ENCODE data around the gene SIX1. TPM values are rescaled to one million over a fixed set of nuclear protein-coding genes. Genes with fewer than 3 reads are reported as not detected.
A peak's percentile ranks its signal among the peaks of the same experiment; 100 is the strongest.

Gene SIX1
- total RNA-seq, 6 experiments from 2014 or later, result not detected

DNA sequence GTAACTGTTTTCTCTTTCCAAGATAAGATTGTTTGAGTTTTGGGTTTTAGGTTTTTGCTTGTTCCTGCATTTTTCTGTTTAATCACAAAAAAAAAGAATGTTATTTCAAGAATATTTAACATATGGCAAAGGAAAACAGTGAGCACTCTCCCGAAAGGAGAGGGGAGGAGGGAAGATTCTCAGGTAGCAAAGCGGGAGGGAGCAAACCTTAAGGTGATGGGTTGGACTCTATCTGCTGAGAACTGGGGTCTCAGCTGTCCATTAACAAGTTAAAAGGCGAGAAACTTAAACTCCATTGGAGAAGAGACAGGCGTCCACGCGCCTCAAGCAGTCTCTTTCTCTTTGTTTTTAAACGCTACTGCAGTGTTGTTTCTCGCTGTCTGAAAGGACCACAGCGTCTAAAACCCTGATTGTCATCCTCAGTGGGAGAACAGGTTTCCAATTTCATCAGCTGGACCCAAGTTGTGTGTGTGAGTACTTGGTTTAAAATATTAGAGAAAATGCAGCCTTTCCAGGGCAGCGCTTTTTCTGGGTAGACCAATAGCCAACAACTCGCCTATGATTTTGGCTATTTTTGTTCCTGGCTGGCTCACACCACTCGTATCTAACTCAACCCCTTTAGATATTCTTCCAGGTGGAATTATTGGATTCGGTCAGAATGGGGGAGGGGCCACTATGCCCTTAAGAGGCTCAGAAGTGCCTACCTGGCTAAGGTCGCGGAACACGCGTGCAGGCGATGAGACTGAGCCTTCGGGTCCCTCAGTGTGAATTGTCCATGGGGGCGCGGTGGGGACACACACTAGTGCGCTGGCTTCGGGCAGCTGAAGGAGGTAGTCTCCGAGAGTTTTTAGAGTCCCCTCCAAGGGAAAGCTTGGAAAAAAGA lies 8.2 kb downstream of the SIX1 start:
- no peak overlapping the region for H3K27ac ChIP-seq
- 5% methylated on average over 17 of the region's 24 CpGs for WGBS (ENCODE audit: insufficient coverage, low coverage, low lambda C conversion rate, missing lambda C conversion rate)
- H3K36me3 ChIP-seq, result no peaks in the 10 kb centered on the region
- H3K27me3 ChIP-seq, result peaks cover 21 to 73% of the 10 kb centered on the region in 2 donors
- no peak for DNase-seq
- intact Hi-C loops (cut with DNase I), result no loop called here
- no peaks in the 10 kb centered on the region for H3K9me3 ChIP-seq
- no peak for ATAC-seq
- TF ChIP-seq, protein P1, sequence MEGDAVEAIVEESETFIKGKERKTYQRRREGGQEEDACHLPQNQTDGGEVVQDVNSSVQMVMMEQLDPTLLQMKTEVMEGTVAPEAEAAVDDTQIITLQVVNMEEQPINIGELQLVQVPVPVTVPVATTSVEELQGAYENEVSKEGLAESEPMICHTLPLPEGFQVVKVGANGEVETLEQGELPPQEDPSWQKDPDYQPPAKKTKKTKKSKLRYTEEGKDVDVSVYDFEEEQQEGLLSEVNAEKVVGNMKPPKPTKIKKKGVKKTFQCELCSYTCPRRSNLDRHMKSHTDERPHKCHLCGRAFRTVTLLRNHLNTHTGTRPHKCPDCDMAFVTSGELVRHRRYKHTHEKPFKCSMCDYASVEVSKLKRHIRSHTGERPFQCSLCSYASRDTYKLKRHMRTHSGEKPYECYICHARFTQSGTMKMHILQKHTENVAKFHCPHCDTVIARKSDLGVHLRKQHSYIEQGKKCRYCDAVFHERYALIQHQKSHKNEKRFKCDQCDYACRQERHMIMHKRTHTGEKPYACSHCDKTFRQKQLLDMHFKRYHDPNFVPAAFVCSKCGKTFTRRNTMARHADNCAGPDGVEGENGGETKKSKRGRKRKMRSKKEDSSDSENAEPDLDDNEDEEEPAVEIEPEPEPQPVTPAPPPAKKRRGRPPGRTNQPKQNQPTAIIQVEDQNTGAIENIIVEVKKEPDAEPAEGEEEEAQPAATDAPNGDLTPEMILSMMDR (IDR thresholded peaks at IDR 0.05), result no peak
- TF ChIP-seq POLR2A (IDR thresholded peaks at IDR 0.05), result no peak
- peaks cover 0 to 25% (median 0%) of the 10 kb centered on the region in 4 donors for H3K4me1 ChIP-seq
- H3K4me3 ChIP-seq, result no peak overlapping the region

DNA sequence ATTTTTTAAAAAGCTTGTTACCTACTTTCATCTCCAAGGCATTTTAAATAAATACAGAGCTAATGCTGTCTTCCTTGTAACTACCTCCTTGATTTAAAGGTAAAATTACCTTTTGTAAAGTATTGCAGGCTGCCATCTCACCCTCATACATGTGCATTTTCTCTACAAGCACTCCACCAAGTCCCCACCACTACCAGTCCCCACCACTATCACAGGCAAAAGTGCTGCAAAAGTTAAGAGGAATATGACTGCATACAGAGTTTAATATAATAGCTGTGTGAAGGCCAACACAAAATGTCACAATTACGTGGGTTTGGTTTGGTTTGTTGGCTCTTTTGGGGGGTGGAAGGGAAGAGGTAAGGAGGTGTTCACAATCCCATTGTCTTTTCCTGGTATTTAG lies 9.6 kb downstream of the SIX1 start:
- no peak overlapping the region for H3K27ac ChIP-seq
- 11% methylated on average over 1 of the region's 1 CpG for WGBS (ENCODE audit: insufficient coverage, low coverage, low lambda C conversion rate, missing lambda C conversion rate)
- no peaks in the 10 kb centered on the region for H3K36me3 ChIP-seq
- DNase-seq (no peak), ATAC-seq (no peak)
- H3K4me3 ChIP-seq, result no peak overlapping the region
- TF ChIP-seq POLR2A (IDR thresholded peaks at IDR 0.05), result no peak
- TF ChIP-seq, protein P1 (IDR thresholded peaks at IDR 0.05), result no peak
- no peaks in the 10 kb centered on the region for H3K9me3 ChIP-seq
- peaks cover 14 to 61% of the 10 kb centered on the region in 2 donors for H3K27me3 ChIP-seq
- intact Hi-C loops (cut with DNase I), result no loop called here
- H3K4me1 ChIP-seq, result peaks cover 0 to 25% (median 0%) of the 10 kb centered on the region in 4 donors

DNA sequence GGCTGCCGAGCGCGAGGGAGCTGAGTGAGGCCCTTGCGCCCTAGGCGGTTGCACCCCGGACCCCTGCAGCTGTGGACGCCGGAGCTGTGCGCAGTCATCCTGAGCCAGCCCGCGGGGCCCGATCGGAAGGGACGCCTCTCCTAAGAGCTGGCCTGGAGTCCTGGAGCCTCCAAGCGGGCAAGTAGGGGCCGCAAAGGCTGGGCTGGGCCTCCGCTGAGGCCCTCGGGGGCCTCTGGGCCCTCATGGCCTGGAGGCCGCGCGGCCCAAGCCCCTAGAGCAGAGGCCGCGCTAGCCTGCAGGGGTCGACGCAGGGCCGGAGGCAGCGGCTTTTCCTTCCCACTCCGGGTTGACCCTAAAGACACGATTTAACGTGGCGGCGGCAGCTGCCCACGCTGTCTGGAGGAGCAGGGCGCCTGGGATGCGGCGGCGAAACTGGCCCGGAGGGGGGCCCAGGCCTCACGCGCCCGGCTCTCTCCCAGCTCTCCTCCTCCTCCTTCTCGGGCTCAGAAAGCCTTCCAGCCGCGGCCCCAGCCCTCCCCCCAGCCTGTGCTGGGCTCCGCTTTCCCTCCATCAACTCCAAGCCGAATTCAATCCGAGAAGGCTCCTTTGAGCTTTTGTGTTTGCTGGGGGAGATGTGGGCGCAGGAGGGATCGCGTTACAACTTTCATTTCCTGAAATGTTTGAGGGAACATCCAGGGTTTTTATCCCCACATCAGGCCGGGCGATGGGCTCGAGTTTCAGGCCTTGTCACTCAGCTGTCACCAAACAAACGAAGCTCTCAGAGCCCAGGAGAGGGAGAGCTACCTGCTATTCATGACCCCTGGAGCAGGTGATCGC lies 11.6 kb downstream of the SIX1 start:
- Histone ChIP-seq H3K27ac (no peak overlapping the region), H3K36me3 (no peaks in the 10 kb centered on the region), H3K4me1 (peaks cover 0 to 15% (median 0%) of the 10 kb centered on the region in 4 donors), H3K27me3 (peaks cover 8 to 42% of the 10 kb centered on the region in 2 donors), H3K9me3 (no peaks in the 10 kb centered on the region), H3K4me3 (peak overlapping the region in 1 of 3 donors; percentile 4)
- DNase-seq (no peak), ATAC-seq (peak; percentile 20 to 42 (median 26))
- TF ChIP-seq, protein P1 (IDR thresholded peaks at IDR 0.05), result no peak
- no peak for TF ChIP-seq POLR2A (IDR thresholded peaks at IDR 0.05)
- WGBS (ENCODE audit: insufficient coverage, low coverage, low lambda C conversion rate, missing lambda C conversion rate), result 2% methylated on average over 17 of the region's 55 CpGs
- intact Hi-C loops (cut with DNase I), result no loop called here

DNA sequence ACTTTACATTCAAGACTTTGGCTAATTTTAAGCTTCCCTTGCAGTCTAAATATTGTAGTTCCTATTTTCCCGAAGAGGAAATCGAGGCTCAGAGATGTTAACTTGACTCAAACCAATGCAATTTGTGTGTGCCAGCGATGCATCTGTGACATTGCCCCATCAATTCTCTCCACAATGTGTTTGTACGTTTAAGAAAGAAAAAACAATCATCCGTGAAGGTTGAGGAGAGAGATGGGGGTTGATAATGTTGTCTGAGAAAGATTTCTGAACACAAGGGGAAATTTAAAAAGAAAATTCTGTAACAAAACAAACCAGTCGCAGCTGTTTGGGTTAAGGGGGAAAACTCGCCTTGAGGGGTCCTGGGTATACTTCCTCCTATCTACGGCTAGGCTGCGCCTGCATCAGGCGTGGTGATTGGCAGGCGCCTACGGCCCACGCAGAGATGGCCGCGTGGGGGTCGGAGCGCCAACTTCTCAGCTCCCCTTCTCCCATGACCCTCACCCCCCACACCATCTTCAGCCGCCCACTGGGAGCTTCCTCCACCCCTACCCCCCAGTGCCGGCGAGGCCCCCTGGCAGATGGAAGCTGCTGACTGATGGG lies 12.3 kb downstream of the SIX1 start:
- ATAC-seq (no peak), DNase-seq (no peak)
- Histone ChIP-seq H3K4me3 (no peak overlapping the region), H3K36me3 (no peaks in the 10 kb centered on the region), H3K4me1 (peaks cover 0 to 8% (median 0%) of the 10 kb centered on the region in 4 donors), H3K27me3 (peaks cover 8 to 35% of the 10 kb centered on the region in 2 donors), H3K27ac (no peak overlapping the region), H3K9me3 (no peaks in the 10 kb centered on the region)
- TF ChIP-seq POLR2A (IDR thresholded peaks at IDR 0.05), result no peak
- TF ChIP-seq, protein P1 (IDR thresholded peaks at IDR 0.05), result no peak
- intact Hi-C loops (cut with DNase I), result no loop called here
- WGBS (ENCODE audit: insufficient coverage, low coverage, low lambda C conversion rate, missing lambda C conversion rate), result 23% methylated on average over 11 of the region's 20 CpGs
